WTC11 (cell line): ENCODE results near the gene FEM1C. TPM values are rescaled to one million over a fixed set of nuclear protein-coding genes. Genes with fewer than 3 reads are reported as not detected.

ENCODE experiments used
- ATAC-seq: fragments of 200-7000 bp; cut with Tn5 transposase; 2 replicates; pipeline ENCODE4 v1.10.0; 2021; ENCODE audit warnings: mild to moderate bottlenecking, moderate library complexity
- CTCF ChIA-PET: fragments of 300-600 bp; sonication (Branson Sonifier 250); formaldehyde crosslinking; loops from one replicate; lab custom pipeline; 2021; ENCODE audit warnings: antibody characterized with exemption; lab: Charles Lee
- POLR2A ChIA-PET: fragments of 350-600 bp; sonication (Branson Sonifier 250); formaldehyde crosslinking; loops from one replicate; lab custom pipeline; 2021; ENCODE audit warnings: antibody characterized with exemption; lab: Charles Lee
- DNase-seq: peaks from one replicate; pipeline ENCODE4 v3.0.0; 2021; ENCODE audit warnings: low spot score
- H3K27ac Mint-ChIP-seq: 2 replicates; pipeline ENCODE4 v1.8.0; 2021; ENCODE audit warnings: mixed read lengths
- H3K27me3 Mint-ChIP-seq: 2 replicates; pipeline ENCODE4 v1.8.0; 2021; ENCODE audit warnings: low read depth, mild to moderate bottlenecking, moderate library complexity, mixed read lengths
- H3K36me3 Mint-ChIP-seq: 2 replicates; pipeline ENCODE4 v1.8.0; 2021; ENCODE audit warnings: mixed read lengths
- H3K4me1 Mint-ChIP-seq: 2 replicates; pipeline ENCODE4 v1.8.0; 2022; ENCODE audit warnings: mixed read lengths
- H3K4me3 Mint-ChIP-seq: 2 replicates; pipeline ENCODE4 v1.8.0; 2021; ENCODE audit warnings: mild to moderate bottlenecking, moderate library complexity, mixed read lengths
- H3K9me3 Mint-ChIP-seq: 2 replicates; pipeline ENCODE4 v1.8.0; 2021; ENCODE audit warnings: mixed read lengths
- AR ChIP-seq: fragments of 250-450 bp; sonication (Bioruptor Pico); IDR thresholded peaks from 2 replicates; pipeline ENCODE4 v1.9.0; 2021; ENCODE audit warnings: mild to moderate bottlenecking
- ATF6 ChIP-seq: sonication (generic); formaldehyde crosslinking; IDR thresholded peaks from 2 replicates; pipeline ENCODE4 v1.8.1; 2023; ENCODE audit warnings: mild to moderate bottlenecking, missing genetic modification reagents
- E2F1 ChIP-seq: sonication (generic); formaldehyde crosslinking; IDR thresholded peaks from 2 replicates; pipeline ENCODE4 v1.8.0; 2022; ENCODE audit warnings: mild to moderate bottlenecking, missing genetic modification reagents
- E2F5 ChIP-seq: sonication (generic); formaldehyde crosslinking; IDR thresholded peaks from 2 replicates; pipeline ENCODE4 v1.8.1; 2022; ENCODE audit warnings: mild to moderate bottlenecking, moderate library complexity, missing genetic modification reagents
- FOXJ3 ChIP-seq: sonication (generic); formaldehyde crosslinking; IDR thresholded peaks from 2 replicates; pipeline ENCODE4 v1.9.0; 2021; ENCODE audit warnings: missing genetic modification reagents, mild to moderate bottlenecking, borderline replicate concordance
- HMGA2 ChIP-seq: fragments of 250-450 bp; sonication (Bioruptor Pico); IDR thresholded peaks from 2 replicates; pipeline ENCODE4 v1.4.0; 2021; ENCODE audit warnings: mild to moderate bottlenecking, moderate library complexity
- MAX ChIP-seq: sonication (generic); formaldehyde crosslinking; IDR thresholded peaks from 2 replicates; pipeline ENCODE4 v1.8.0; 2022; ENCODE audit warnings: mild to moderate bottlenecking, missing genetic modification reagents
- NR2C2 ChIP-seq: sonication (generic); formaldehyde crosslinking; IDR thresholded peaks from 2 replicates; pipeline ENCODE4 v1.8.0; 2022; ENCODE audit warnings: mild to moderate bottlenecking, missing genetic modification reagents
- SMAD4 ChIP-seq: sonication (generic); formaldehyde crosslinking; IDR thresholded peaks from 2 replicates; pipeline ENCODE4 v1.8.0; 2022; ENCODE audit warnings: mild to moderate bottlenecking, missing genetic modification reagents
- SOX15 ChIP-seq: fragments of 250-450 bp; sonication (Bioruptor Pico); IDR thresholded peaks from 2 replicates; pipeline ENCODE4 v1.9.0; 2021; ENCODE audit warnings: mild to moderate bottlenecking
- TP53 ChIP-seq: sonication (generic); formaldehyde crosslinking; IDR thresholded peaks from 2 replicates; pipeline ENCODE4 v1.8.1; 2023; ENCODE audit warnings: mild to moderate bottlenecking, missing genetic modification reagents
- ZNF263 ChIP-seq: sonication (generic); formaldehyde crosslinking; IDR thresholded peaks from 2 replicates; pipeline ENCODE4 v1.8.1; 2022; ENCODE audit warnings: low read depth, mild to moderate bottlenecking, moderate library complexity, missing genetic modification reagents
- ZNF396 ChIP-seq: fragments of 250-450 bp; sonication (Bioruptor Pico); IDR thresholded peaks from 2 replicates; pipeline ENCODE4 v1.8.0; 2021; ENCODE audit warnings: mild to moderate bottlenecking, moderate library complexity, borderline replicate concordance
- ZNF512 ChIP-seq: sonication (generic); formaldehyde crosslinking; IDR thresholded peaks from 2 replicates; pipeline ENCODE4 v1.8.1; 2022; ENCODE audit warnings: missing genetic modification reagents, borderline replicate concordance
- ZNF671 ChIP-seq: fragments of 250-450 bp; sonication (Bioruptor Pico); IDR thresholded peaks from 2 replicates; pipeline ENCODE4 v1.8.0; 2021; ENCODE audit warnings: mild to moderate bottlenecking
- total RNA-seq: library from RNA; stranded (reverse); gene quantifications from 3 replicates; pipeline ENCODE4 v1.2.3, GENCODE V29; 2021

The FEM1C gene
- total RNA-seq, 1 experiment from 2014 or later, result 13.6 TPM

GRCh38 chr5:115522832-115523403 lies 21.7 kb downstream of the FEM1C start:
- no peaks in the 10 kb centered on the region for H3K27me3 Mint-ChIP-seq
- H3K4me3 Mint-ChIP-seq, result no peak overlapping the region
- ATAC-seq (no peak), DNase-seq (no peak)
- H3K9me3 Mint-ChIP-seq, result no peaks in the 10 kb centered on the region
- peak overlapping the region; percentile 54; the same call in 1 of the 2 replicates for H3K27ac Mint-ChIP-seq
- CTCF ChIA-PET, result interaction anchor here (3.0 kb wide), 1 partner anchor 52 kb away, joined by 12 read pairs; no protein-coding TSS in a partner anchor
- POLR2A ChIA-PET, result interaction anchor here (0.7 kb wide), 1 partner anchor 22 kb away, joined by 3 read pairs; the partner anchor contains the start of gene FEM1C
- TF ChIP-seq MAX (no peak), SMAD4 (no peak), ZNF512 (CRISPR knock-in tag) (no peak), AR (CRISPR knock-in tag) (no peak)
- H3K4me1 Mint-ChIP-seq, result peaks cover 26% of the 10 kb centered on the region
- peaks cover 17% of the 10 kb centered on the region for H3K36me3 Mint-ChIP-seq

GRCh38 chr5:115520191-115520590 lies 24.4 kb downstream of the FEM1C start:
- TF ChIP-seq E2F1 (no peak), NR2C2 (CRISPR knock-in tag) (no peak), SOX15 (CRISPR knock-in tag) (no peak), ZNF671 (CRISPR knock-in tag) (no peak), TP53 (CRISPR knock-in tag) (no peak), ZNF396 (CRISPR knock-in tag) (no peak), HMGA2 (CRISPR knock-in tag) (no peak), FOXJ3 (CRISPR knock-in tag) (no peak), ZNF263 (no peak), E2F5 (no peak), ATF6 (CRISPR knock-in tag) (no peak)
- no peaks in the 10 kb centered on the region for H3K9me3 Mint-ChIP-seq
- 0 out of 2 replicates have a peak overlapping the region, but pooled peaks have one; percentile 4 for H3K27ac Mint-ChIP-seq
- no peaks in the 10 kb centered on the region for H3K27me3 Mint-ChIP-seq
- H3K4me1 Mint-ChIP-seq, result peaks cover 26% of the 10 kb centered on the region
- ATAC-seq, result no peak
- DNase-seq, result no peak
- H3K36me3 Mint-ChIP-seq, result peaks cover 14% of the 10 kb centered on the region
- POLR2A ChIA-PET, result no interaction called here
- H3K4me3 Mint-ChIP-seq, result no peak overlapping the region
- CTCF ChIA-PET, result interaction anchor here (1.5 kb wide), 1 partner anchor 211 kb away, joined by 4 read pairs; no protein-coding TSS in a partner anchor
